Thoracic aorta (tissue), 2 donors: ENCODE results near the gene UBALD2. TPM values are rescaled to one million over a fixed set of nuclear protein-coding genes. Genes with fewer than 3 reads are reported as not detected.
A peak's percentile ranks its signal among the peaks of the same experiment; 100 is the strongest.
"Not testable (repeated sequence)": the region's sequence is repeated elsewhere in the genome, so short reads cannot be mapped to it uniquely, and the experiment has no call there.

ENCODE experiments used
- ATAC-seq: fragments of 150-250 bp; one replicate; pipeline ENCODE4 v1.8.0; 2017; ENCODE audit warnings: low read depth; ENCODE audit not compliant: insufficient number of reproducible peaks, low FRiP score
- DNase-seq: peaks from one replicate; pipeline ENCODE4 v3.0.0-alpha.2; 2020; ENCODE audit warnings: low spot score
- H3K27ac ChIP-seq, 2 donors: fragments of 200-600 bp; sonication (generic); 1 replicate in 1 of 2; 2 replicates in 1 of 2; pipeline ENCODE4 v1.5.1; 2016; ENCODE audit warnings: mild to moderate bottlenecking in 2 of 2, moderate library complexity in 2 of 2
- H3K27me3 ChIP-seq: fragments of 200-600 bp; sonication (generic); replicated peaks from 2 replicates; pipeline ENCODE4 v1.6.0; 2016; ENCODE audit warnings: mild to moderate bottlenecking; ENCODE audit not compliant: insufficient read depth
- H3K36me3 ChIP-seq: fragments of 200-600 bp; sonication (generic); one replicate; pipeline ENCODE4 v1.5.1; 2016
- H3K4me1 ChIP-seq, 2 donors: fragments of 200-600 bp; sonication (generic); 1 replicate in 1 of 2; 2 replicates in 1 of 2; pipeline versions ENCODE4 v1.5.1 to v1.6.0; 2016; ENCODE audit warnings: low read depth in 2 of 2, mild to moderate bottlenecking in 1 of 2; ENCODE audit not compliant: control insufficient read depth in 1 of 2
- H3K4me3 ChIP-seq: fragments of 200-600 bp; sonication (generic); 2 replicates; pipeline ENCODE4 v1.5.1; 2016; ENCODE audit warnings: mild to moderate bottlenecking
- H3K9me3 ChIP-seq: fragments of 200-600 bp; sonication (generic); 2 replicates; pipeline ENCODE4 v1.5.1; 2016
- total RNA-seq, 2 donors: library from RNA; depleted of rRNA; stranded (reverse); fragments of >200 nt; gene quantifications; one replicate each; pipeline versions ENCODE4 v1.1.0 to v1.2.3, GENCODE V29; 2016
- TF ChIP-seq, protein P1 (sequence below): fragments of 200-600 bp; sonication (generic); IDR thresholded peaks from one replicate; pipeline ENCODE4 v1.5.1; 2019; ENCODE audit warnings: antibody characterized with exemption

The UBALD2 gene
- 10 to 100 TPM in 1 of 2 donors, 1 to 10 TPM in 1; 9.9 to 14.9 TPM for total RNA-seq

DNA sequence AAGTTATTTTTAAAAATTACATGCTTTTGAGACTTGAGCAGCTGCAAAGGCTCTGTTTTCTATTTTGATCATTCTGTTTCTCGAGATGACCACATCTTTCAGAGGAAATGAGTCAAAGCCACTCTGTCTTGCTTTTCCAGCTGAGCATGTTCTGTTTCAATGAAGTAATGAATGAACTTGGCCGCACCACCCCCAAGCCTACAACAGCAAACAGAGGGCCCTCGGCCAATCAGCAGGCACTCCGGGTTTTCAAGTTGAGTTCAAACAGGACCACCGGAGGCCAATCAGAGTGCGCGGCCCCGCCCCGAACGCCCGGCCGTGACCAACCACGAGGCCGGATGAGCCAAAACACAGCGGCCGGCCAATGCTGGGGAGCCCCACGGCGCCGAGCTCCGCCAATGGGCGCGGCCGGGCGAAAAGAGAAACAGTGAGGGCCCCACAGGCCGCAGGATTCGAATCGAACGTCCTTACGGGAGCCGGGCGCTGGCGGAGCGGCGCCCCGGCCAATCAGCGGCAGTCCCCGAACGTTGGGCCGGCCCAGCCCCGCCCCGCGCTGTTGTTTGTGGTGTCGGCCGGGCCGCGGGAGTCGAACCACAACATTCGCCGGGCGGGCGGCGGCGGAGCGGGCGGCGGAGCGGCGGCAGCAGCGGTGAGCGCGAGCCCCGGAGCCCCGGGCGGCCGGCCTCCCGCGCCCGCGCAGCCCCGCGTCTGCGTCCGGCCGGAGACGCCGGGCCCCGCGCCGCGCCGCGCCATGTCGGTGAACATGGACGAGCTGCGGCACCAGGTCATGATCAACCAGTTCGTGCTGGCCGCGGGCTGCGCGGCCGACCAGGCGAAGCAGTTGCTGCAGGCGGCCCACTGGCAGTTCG lies at the start of gene UBALD2:
UBALD2 (plus strand) TSS at position 594 of the 869 bp plus-strand sequence; CDS start at position 752, 158 bp downstream.
- Histone ChIP-seq H3K27me3 (no peaks in the 10 kb centered on the region), H3K4me3 (peak within 1 kb of the TSS; percentile 97), H3K27ac (peak within 1 kb of the TSS; percentile 89 to 92), H3K36me3 (peaks cover 3% of the 10 kb centered on the region), H3K4me1 (peaks cover 30 to 49% of the 10 kb centered on the region in 2 donors), H3K9me3 (no peaks in the 10 kb centered on the region)
- peak; percentile 85 for ATAC-seq
- TF ChIP-seq, protein P1, sequence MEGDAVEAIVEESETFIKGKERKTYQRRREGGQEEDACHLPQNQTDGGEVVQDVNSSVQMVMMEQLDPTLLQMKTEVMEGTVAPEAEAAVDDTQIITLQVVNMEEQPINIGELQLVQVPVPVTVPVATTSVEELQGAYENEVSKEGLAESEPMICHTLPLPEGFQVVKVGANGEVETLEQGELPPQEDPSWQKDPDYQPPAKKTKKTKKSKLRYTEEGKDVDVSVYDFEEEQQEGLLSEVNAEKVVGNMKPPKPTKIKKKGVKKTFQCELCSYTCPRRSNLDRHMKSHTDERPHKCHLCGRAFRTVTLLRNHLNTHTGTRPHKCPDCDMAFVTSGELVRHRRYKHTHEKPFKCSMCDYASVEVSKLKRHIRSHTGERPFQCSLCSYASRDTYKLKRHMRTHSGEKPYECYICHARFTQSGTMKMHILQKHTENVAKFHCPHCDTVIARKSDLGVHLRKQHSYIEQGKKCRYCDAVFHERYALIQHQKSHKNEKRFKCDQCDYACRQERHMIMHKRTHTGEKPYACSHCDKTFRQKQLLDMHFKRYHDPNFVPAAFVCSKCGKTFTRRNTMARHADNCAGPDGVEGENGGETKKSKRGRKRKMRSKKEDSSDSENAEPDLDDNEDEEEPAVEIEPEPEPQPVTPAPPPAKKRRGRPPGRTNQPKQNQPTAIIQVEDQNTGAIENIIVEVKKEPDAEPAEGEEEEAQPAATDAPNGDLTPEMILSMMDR = no peak
- peak; percentile 99 for DNase-seq

DNA sequence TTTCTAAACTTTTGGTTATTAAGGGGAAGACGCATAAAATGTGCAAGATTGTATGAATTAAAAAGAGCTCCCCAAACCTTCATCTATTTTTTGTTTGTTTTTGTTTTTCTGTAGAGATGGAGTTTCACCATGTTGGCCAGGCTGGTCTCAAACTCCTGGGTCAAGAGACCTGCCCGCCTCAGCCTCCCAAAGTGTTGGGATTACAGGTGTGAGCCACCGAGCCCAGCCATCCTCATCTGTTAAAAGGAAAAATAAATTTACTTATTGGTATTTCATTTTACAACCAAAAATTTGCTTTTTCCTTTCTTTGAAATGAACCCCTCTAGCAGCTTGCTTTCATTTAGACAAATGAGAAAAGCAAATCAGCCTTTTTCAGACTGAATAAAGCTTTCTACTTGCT lies 48.1 kb upstream of the UBALD2 start:
- TF ChIP-seq, protein P1 = no peak
- Histone ChIP-seq H3K9me3 (no peaks in the 10 kb centered on the region), H3K4me3 (no peak overlapping the region), H3K27me3 (no peaks in the 10 kb centered on the region), H3K36me3 (no peaks in the 10 kb centered on the region), H3K27ac (no peak overlapping the region), H3K4me1 (no peaks in the 10 kb centered on the region)
- ATAC-seq (no peak), DNase-seq (no peak)

DNA sequence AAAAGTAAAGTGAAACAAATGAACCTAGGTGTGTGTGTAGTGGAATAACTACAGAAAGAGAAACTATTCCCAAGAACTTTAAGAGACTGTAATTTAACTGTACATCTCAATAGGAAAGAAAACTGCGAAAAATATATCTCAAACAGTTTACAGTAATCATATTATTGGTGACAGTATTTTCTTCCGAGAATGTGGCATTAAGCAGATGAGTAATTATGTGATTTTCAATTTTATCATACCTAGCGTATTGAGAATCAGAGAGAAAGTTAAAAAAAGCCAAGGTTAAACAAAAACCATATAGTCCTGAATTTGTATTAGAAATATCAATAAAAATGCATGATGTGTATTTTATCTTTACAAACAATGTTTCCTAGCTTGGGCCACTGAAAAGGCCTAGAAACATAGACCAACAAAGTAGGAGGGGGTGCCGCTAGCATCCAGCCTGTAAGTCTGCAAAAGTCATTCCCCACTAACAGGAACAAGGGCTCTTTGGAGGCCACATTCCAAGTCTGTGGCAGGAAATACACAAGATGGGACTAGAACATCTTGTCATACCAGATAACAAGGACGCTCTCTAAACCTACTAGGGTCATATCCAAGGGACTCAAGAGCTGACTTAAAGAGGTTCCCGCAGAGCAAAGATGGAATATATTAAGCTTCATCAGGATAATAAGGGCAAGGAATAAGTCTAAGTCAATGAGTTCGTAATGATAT lies 45.3 kb upstream of the UBALD2 start:
- H3K36me3 ChIP-seq = no peaks in the 10 kb centered on the region
- H3K27ac ChIP-seq = no peak overlapping the region
- DNase-seq (no peak), ATAC-seq (no peak)
- H3K4me1 ChIP-seq = no peaks in the 10 kb centered on the region
- TF ChIP-seq, protein P1 = no peak
- no peaks in the 10 kb centered on the region for H3K27me3 ChIP-seq
- H3K4me3 ChIP-seq = no peak overlapping the region
- no peaks in the 10 kb centered on the region for H3K9me3 ChIP-seq

DNA sequence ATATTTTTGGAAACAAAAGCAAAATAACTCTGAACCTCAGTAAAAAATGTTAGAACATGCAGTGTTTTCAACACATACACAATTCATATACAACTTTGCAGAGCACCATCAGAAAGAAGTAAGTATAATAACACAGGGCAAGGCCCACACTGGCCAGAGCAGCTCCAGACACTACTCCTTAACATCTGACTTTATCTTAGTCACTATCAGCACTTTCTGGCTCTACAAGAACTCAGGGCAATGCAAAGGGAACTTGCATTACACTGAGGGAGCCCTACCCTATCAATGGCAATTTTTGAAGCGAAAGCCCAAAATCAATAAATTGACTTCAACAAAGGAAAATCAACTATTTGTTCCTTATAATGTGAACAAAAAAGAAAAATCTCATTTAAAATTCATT lies 41.3 kb upstream of the UBALD2 start:
- no peaks in the 10 kb centered on the region for H3K9me3 ChIP-seq
- H3K4me1 ChIP-seq = no peaks in the 10 kb centered on the region
- no peaks in the 10 kb centered on the region for H3K27me3 ChIP-seq
- H3K4me3 ChIP-seq = no peak overlapping the region
- no peaks in the 10 kb centered on the region for H3K36me3 ChIP-seq
- H3K27ac ChIP-seq = no peak overlapping the region
- DNase-seq (no peak), ATAC-seq (no peak)
- TF ChIP-seq, protein P1 = no peak

DNA sequence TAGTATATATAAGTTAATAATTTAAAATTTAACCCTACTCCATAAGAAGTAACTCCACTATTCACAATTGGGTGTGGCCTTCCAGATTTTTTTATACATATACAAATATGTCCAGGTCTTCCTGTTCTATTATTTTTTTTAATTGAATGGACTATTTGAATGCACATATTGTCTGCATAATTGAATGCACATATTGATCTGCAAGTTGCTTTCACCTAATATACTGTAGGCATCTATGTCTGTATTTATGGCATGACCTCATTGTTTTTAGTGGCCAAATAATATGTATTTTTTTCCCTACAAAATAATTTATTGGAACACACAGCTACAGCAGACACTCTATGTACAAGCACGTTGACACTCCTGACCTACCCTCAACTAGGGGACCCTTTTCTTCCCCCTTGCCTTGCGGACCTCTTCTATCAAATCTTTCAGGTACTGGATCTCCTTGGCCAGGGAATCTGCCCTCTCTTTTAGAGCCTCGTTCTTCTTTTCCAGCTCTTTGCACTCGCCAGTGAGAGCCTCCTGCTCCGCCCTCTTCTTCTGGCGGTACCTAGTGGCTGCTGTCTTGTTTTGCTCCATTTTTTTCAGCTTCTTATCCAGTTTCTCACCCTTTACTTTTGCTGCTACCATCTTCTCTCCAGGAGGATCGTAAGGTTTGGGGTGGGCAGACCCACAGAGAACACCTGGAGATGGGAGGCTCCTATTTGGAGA lies 39.6 kb upstream of the UBALD2 start:
- H3K9me3 ChIP-seq, H3K27me3 ChIP-seq, DNase-seq, H3K36me3 ChIP-seq, H3K4me3 ChIP-seq, H3K4me1 ChIP-seq, H3K27ac ChIP-seq, ATAC-seq: not testable (repeated sequence)

DNA sequence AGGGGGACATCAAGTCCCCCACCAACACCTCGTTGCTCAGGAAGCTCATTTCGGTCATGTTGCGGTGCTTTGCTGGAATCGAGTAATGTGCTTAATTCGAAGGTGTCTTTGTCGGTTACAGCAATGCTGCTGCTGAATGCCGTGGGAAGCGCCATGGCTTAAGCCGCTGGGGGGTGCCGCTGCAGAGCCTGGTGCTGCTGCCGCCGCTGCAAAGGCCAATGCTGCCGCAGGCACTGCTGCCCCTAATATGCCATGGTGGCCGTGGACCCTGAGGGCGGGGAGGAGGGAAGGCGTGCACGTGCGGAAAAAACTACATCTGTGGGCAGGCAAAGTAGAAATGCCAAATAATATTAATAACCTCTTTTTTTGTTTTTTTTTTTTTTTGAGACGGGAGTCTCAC lies 38.4 kb upstream of the UBALD2 start:
- not testable (repeated sequence) for H3K9me3 ChIP-seq, H3K4me3 ChIP-seq, H3K27me3 ChIP-seq, H3K27ac ChIP-seq, H3K4me1 ChIP-seq, ATAC-seq, DNase-seq, H3K36me3 ChIP-seq
